Measurements from ENCODE around the gene STH.
"Not testable (repeated sequence)": the region's sequence is repeated elsewhere in the genome, so short reads cannot be mapped to it uniquely, and the experiment has no call there.

The STH gene

GRCh38 chr17:45998987-45999899 is at the start of gene STH:
Gene STH, plus strand, starts transcription at chr17:45999250. Its CDS starts 30 bp downstream, at chr17:45999280.
- DNase-seq, result no peak

- DNase-seq, result no peak
Measured at GRCh38 chr17:45949755-45950320, 49.2 kb upstream of the STH start.

GRCh38 chr17:45950888-45951287 is 48.2 kb upstream of the STH start:
- no peak for DNase-seq

- DNase-seq, result no peak
Measured at GRCh38 chr17:45951403-45951802, 47.6 kb upstream of the STH start.

GRCh38 chr17:45951941-45952340 is 47.1 kb upstream of the STH start:
- DNase-seq, result no peak

GRCh38 chr17:45952814-45953320 is 46.2 kb upstream of the STH start:
- no peak for DNase-seq

GRCh38 chr17:45953561-45953960 is 45.5 kb upstream of the STH start:
- no peak for DNase-seq

GRCh38 chr17:45954914-45955313 is 44.1 kb upstream of the STH start:
- DNase-seq, result no peak

GRCh38 chr17:45955326-45955725 is 43.7 kb upstream of the STH start:
- no peak for DNase-seq

GRCh38 chr17:45956090-45956489 is 43.0 kb upstream of the STH start:
- DNase-seq, result no peak

- DNase-seq, result not testable (repeated sequence)
Measured at GRCh38 chr17:45956746-45957145, 42.3 kb upstream of the STH start.

GRCh38 chr17:45958307-45958706 is 40.7 kb upstream of the STH start:
- no peak for DNase-seq

GRCh38 chr17:45958994-45959665 is 39.9 kb upstream of the STH start:
- no peak for DNase-seq

- DNase-seq, result no peak
Measured at GRCh38 chr17:45960311-45960710, 38.7 kb upstream of the STH start.

GRCh38 chr17:45961206-45961605 is 37.8 kb upstream of the STH start:
- no peak for DNase-seq

GRCh38 chr17:45962221-45962972 is 36.7 kb upstream of the STH start:
- DNase-seq, result no peak

- DNase-seq, result no peak
Measured at GRCh38 chr17:45963283-45963682, 35.8 kb upstream of the STH start.

- peak; percentile 22 for DNase-seq
Measured at GRCh38 chr17:45963889-45964288, 35.2 kb upstream of the STH start.

- DNase-seq, result no peak
Measured at GRCh38 chr17:45964634-45965033, 34.4 kb upstream of the STH start.

- no peak for DNase-seq
Measured at GRCh38 chr17:45965812-45966211, 33.2 kb upstream of the STH start.

GRCh38 chr17:45966606-45967280 is 32.3 kb upstream of the STH start:
- DNase-seq, result no peak

GRCh38 chr17:45967378-45967777 is 31.7 kb upstream of the STH start:
- no peak for DNase-seq
